ENCODE data around the gene LACC1. TPM values are rescaled to one million over a fixed set of nuclear protein-coding genes. Genes with fewer than 3 reads are reported as not detected.
A peak's percentile ranks its signal among the peaks of the same experiment; 100 is the strongest.

The LACC1 gene
- total RNA-seq, 1 experiment from 2014 or later: 3.4 TPM

DNA sequence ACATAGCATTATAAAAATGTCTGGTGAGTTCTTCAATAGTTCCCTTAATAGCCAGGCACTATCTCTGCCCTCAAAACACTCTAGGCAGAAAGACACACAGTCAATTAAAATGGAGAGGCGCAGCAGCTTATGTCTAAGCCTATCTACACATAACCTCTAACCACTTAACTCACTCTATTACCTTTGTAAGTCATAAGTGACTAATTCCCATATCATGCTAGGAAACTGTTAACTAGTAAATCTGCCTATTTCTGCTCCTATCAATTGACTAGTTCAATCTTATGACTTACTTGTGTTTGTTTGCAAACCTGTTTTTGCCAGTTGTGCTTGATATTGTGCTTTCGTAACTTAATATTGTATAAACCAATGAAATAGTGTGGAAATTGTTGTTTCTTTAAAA, 3.3 kb upstream of the LACC1 start:
- H3K36me3 ChIP-seq: peaks cover 4% of the 10 kb centered on the region
- H3K27ac ChIP-seq: no peak overlapping the region
- no peaks in the 10 kb centered on the region for H3K9me3 ChIP-seq (replicated peaks)
- no peaks in the 10 kb centered on the region for H3K27me3 ChIP-seq (replicated peaks)
- H3K4me1 ChIP-seq (replicated peaks): peaks cover 10% of the 10 kb centered on the region
- no peak for DNase-seq (ENCODE audit: low read depth in 1 of 2, low spot score in 2 of 2)
- H3K4me3 ChIP-seq: no peak overlapping the region

DNA sequence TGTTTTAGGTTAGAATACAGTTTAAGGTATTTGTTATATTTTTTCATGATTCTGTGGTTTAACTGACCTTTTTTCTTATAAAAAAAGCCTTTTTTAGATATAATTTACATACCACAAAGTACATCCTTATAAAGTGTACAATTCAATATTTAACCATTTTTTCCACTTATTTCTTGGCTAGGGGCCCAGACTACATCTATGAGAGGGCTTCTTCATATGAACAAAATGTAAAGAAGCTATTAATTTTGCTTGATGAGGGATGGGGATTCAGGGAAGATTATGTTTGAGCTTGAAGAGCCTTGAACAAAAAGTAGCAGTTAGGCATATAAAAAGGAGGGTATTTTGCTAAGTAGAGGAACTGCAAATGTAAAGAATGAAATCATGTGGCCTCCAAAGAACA, 2.4 kb upstream of the LACC1 start:
- H3K4me3 ChIP-seq: no peak overlapping the region
- H3K27me3 ChIP-seq (replicated peaks): no peaks in the 10 kb centered on the region
- H3K9me3 ChIP-seq (replicated peaks): no peaks in the 10 kb centered on the region
- H3K36me3 ChIP-seq: peaks cover 4% of the 10 kb centered on the region
- no peak for DNase-seq (ENCODE audit: low read depth in 1 of 2, low spot score in 2 of 2)
- H3K4me1 ChIP-seq (replicated peaks): peaks cover 10% of the 10 kb centered on the region
- no peak overlapping the region for H3K27ac ChIP-seq

DNA sequence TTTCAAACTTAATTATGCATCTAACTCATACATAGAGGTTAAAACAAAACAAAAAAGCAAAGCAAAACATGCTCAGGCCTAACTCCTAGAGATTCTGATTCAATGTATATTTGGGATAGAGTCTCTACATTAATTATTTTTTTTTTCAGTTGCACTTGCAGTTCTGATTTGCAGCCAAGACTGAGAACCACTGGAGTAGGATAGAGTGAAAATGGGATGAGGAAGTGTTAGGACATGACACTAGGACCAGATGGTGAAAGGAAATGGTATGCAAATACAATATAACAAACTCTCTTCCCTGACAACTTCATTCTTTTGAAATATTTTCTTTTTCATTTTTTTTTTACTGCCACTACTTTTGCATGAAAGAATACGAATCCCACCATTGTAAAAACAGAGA, 1.9 kb upstream of the LACC1 start:
- Histone ChIP-seq H3K4me3 (no peak overlapping the region), H3K4me1 (replicated peaks) (peaks cover 10% of the 10 kb centered on the region), H3K27ac (no peak overlapping the region), H3K9me3 (replicated peaks) (no peaks in the 10 kb centered on the region), H3K27me3 (replicated peaks) (no peaks in the 10 kb centered on the region), H3K36me3 (peaks cover 4% of the 10 kb centered on the region)
- no peak for DNase-seq (ENCODE audit: low read depth in 1 of 2, low spot score in 2 of 2)

DNA sequence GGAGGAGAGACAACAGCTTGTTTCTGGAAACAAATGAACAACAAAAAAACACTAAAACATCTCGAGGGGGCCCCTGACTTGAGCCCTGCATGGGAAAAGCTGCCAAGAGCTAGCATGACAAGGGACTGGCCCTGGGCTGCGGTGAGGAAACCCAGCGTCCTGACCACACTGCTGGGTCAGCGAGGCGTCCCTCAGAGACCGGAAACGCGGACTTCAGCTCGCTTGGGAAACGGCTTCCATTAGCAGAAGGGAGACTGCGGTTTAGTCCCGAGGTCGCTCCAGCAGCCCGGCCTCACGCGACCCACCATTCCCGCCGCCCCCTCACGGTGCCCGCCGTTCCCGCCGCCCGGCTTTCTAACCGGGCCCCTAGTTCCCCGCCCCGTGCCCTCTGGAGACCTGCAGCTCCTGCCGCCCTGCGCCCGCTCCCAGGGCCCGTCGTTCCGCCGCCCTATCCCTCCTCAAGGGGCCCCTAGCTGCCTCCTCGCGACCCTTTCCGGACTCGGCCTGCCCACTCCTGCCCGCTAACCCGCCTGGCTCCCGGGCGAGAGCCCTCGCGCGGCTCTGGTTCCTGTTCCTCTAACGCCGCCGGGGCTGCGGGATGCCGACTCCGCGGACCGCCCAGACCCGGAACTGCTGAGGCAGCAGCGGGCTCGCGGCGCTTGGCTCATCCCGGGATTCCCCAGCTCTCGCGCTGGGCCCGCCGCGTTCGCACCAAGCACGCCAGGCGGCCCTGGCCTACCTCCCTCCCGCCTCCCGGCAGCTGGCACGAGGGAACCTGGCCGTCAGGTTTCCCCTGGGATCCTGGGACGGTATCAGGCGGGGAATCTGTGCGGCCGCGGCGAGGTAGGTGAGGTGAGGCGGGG, 581 bp upstream of the LACC1 start, which contains the start of gene CCDC122:
Gene CCDC122 (minus strand): TSS at position 849 of the 863 bp plus-strand sequence. CDS start 10,364 bp downstream, outside the sequence.
- Histone ChIP-seq H3K27me3 (replicated peaks) (no peaks in the 10 kb centered on the region), H3K9me3 (replicated peaks) (no peaks in the 10 kb centered on the region), H3K27ac (peak within 1 kb of the TSS; percentile 96), H3K4me3 (peak within 1 kb of the TSS; percentile 78), H3K36me3 (peaks cover 4% of the 10 kb centered on the region), H3K4me1 (replicated peaks) (peaks cover 10% of the 10 kb centered on the region)
- peak; percentile 79 to 85 for DNase-seq (ENCODE audit: low read depth in 1 of 2, low spot score in 2 of 2)

DNA sequence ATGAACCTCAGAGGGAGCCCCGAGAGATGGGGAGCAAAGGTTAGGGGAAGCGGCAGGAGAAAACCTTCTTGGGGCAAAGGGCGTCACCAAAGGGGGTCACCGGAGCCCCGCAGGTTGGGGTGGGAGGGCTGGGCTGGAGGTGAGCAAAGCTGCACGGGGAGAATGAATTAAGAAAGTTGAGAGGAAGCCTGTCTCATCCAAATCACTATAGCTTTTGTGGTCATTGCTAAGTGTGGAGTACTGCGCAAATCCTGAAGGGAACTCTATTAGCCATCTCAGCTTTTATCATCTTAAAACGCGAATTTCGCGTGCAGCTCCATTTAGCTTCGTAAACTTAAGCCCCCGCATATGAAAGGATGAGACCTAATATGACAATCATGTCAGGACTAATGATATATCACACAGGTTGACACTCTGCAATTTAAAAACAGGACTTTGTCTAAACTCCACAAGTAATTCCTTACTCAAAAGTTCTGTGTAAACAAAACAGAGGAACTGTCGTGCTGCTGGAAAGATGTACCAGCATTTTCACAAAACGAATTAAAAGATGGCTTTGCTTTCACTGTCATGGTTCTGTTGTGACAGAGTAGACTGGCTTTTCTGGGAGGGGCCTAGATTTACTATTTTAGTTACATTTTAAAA, 631 bp downstream of the LACC1 start:
- no peak for DNase-seq (ENCODE audit: low read depth in 1 of 2, low spot score in 2 of 2)
- no peaks in the 10 kb centered on the region for H3K9me3 ChIP-seq (replicated peaks)
- peaks cover 4% of the 10 kb centered on the region for H3K36me3 ChIP-seq
- peaks cover 10% of the 10 kb centered on the region for H3K4me1 ChIP-seq (replicated peaks)
- peak overlapping the region; percentile 78 for H3K4me3 ChIP-seq
- H3K27me3 ChIP-seq (replicated peaks): no peaks in the 10 kb centered on the region
- no peak overlapping the region for H3K27ac ChIP-seq

DNA sequence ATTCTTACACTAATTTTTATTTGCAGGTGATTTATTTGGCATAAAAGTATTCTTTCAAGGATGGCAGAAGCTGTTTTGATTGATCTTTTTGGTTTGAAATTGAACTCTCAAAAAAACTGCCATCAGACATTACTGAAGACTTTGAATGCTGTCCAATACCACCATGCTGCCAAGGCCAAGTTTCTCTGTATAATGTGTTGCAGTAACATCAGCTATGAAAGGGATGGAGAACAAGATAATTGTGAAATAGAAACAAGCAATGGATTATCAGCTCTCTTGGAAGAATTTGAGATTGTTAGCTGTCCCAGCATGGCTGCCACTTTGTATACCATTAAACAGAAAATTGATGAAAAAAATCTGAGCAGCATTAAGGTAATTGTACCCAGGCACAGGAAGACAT, 1.2 kb downstream of the LACC1 start:
- peaks cover 4% of the 10 kb centered on the region for H3K36me3 ChIP-seq
- no peak overlapping the region for H3K4me3 ChIP-seq
- no peak overlapping the region for H3K27ac ChIP-seq
- no peak for DNase-seq (ENCODE audit: low read depth in 1 of 2, low spot score in 2 of 2)
- peaks cover 10% of the 10 kb centered on the region for H3K4me1 ChIP-seq (replicated peaks)
- no peaks in the 10 kb centered on the region for H3K27me3 ChIP-seq (replicated peaks)
- H3K9me3 ChIP-seq (replicated peaks): no peaks in the 10 kb centered on the region

DNA sequence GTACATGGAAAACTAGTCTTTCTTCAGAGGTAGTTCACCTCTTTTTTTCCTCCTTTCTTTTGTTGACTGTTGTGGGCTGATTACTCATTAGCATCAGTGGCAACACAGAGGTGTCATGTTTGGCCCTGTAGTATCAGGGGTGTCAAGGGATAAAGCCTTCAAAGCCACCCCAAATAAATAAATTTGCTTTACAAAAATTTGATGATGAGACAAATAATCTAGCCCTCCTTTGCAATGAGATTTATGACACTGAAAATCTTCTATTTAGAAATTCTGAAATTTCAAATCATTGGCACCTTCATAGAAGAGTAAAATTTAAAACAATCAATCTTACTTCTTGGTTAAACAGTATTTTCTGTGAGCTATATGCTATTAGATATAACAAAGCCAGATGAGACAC, 1.9 kb downstream of the LACC1 start:
- H3K27me3 ChIP-seq (replicated peaks): no peaks in the 10 kb centered on the region
- peaks cover 4% of the 10 kb centered on the region for H3K36me3 ChIP-seq
- DNase-seq (ENCODE audit: low read depth in 1 of 2, low spot score in 2 of 2): no peak
- no peaks in the 10 kb centered on the region for H3K9me3 ChIP-seq (replicated peaks)
- H3K4me3 ChIP-seq: no peak overlapping the region
- H3K27ac ChIP-seq: no peak overlapping the region
- H3K4me1 ChIP-seq (replicated peaks): peaks cover 10% of the 10 kb centered on the region

DNA sequence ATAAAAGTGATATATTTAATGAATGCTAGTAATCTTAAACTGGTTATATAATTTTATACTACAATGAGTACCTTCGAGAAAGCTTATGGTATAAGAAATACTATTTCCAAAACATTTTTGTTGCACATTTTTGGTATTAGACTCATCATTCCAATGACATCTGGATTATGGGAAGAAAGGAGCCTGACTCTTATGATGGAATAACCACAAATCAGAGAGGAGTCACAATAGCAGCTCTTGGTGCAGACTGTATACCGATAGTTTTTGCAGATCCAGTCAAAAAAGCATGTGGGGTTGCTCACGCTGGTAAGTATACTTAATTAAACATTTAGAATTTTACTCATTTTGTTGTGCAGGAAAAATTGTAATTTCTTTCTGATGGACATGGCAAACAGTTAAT, 3.9 kb downstream of the LACC1 start:
- peaks cover 4% of the 10 kb centered on the region for H3K36me3 ChIP-seq
- peaks cover 4% of the 10 kb centered on the region for H3K4me1 ChIP-seq (replicated peaks)
- no peaks in the 10 kb centered on the region for H3K9me3 ChIP-seq (replicated peaks)
- no peaks in the 10 kb centered on the region for H3K27me3 ChIP-seq (replicated peaks)
- DNase-seq (ENCODE audit: low read depth in 1 of 2, low spot score in 2 of 2): no peak
- no peak overlapping the region for H3K27ac ChIP-seq
- no peak overlapping the region for H3K4me3 ChIP-seq

DNA sequence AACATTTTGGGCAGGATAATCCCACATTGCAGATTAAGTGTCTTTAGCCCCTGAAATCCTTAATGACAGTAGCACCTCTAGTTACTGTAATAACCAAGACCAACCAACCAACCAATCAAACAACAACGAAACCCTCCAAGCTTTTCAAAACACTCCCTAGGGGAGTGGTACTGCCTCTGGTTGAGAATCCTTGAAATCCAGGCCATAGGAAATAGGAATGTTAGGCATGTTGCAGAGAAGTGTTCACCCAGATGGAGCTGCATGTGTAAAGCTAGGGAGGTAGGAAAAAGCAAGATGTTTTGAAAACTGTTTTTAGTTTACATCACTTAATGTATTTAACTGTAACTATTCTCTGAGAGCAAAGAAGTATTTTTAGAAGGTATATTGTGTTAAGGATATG, 4.5 kb downstream of the LACC1 start:
- no peak overlapping the region for H3K27ac ChIP-seq
- no peaks in the 10 kb centered on the region for H3K9me3 ChIP-seq (replicated peaks)
- H3K36me3 ChIP-seq: peaks cover 2% of the 10 kb centered on the region
- H3K4me1 ChIP-seq (replicated peaks): peaks cover 4% of the 10 kb centered on the region; the same call in 1 of the 2 replicates
- H3K27me3 ChIP-seq (replicated peaks): no peaks in the 10 kb centered on the region
- no peak overlapping the region for H3K4me3 ChIP-seq
- no peak for DNase-seq (ENCODE audit: low read depth in 1 of 2, low spot score in 2 of 2)

DNA sequence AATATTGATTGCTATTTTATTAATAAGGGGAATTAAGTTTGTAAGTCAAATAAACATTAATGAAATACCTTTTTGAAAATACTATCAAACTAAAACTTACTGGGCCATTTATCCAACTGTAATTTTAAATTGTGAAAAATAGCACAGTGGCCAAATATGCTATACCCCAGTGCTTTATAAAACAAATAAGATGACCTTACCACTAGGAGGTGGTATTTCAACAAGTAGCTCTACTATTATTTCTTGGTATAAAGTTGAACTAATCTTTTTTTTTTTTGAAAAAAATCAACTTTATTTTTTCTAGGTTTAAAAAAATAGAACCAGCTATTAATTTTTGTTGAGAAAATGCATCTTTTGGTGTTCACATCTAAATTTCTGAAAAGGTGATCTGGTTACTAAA, 14.7 kb downstream of the LACC1 start:
- no peak for DNase-seq (ENCODE audit: low read depth in 1 of 2, low spot score in 2 of 2)

DNA sequence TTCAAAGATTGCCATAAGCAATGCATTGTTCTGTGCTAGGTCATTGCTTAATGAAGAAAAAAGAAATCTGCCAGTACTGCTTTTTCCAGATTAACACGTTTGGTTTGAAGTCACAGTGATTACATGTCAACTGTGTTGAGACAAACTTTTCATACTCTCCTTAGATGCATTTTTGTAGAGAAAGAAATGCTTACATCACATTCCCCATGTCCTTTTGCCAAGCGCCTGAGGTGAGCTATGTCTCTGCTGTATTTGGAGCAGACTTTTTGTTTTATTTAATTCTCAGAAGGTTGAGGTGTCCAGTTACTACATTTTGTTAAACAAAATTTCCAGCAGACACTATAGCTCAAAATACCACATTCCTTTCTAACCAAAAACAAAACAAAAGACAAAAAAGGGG, 16.2 kb downstream of the LACC1 start:
- H3K27me3 ChIP-seq (replicated peaks): no peaks in the 10 kb centered on the region
- no peaks in the 10 kb centered on the region for H3K36me3 ChIP-seq
- no peak overlapping the region for H3K27ac ChIP-seq
- H3K9me3 ChIP-seq (replicated peaks): no peaks in the 10 kb centered on the region
- no peak overlapping the region for H3K4me3 ChIP-seq
- DNase-seq (ENCODE audit: low read depth in 1 of 2, low spot score in 2 of 2): peak in 1 of 2 experiments; percentile 16
- peaks cover 11% of the 10 kb centered on the region for H3K4me1 ChIP-seq (replicated peaks)

More for the DNA sequence above, 14.7 kb downstream of the LACC1 start:
- H3K27ac ChIP-seq: no peak overlapping the region
- H3K4me1 ChIP-seq (replicated peaks): peaks cover 11% of the 10 kb centered on the region
- no peak overlapping the region for H3K4me3 ChIP-seq
- no peaks in the 10 kb centered on the region for H3K36me3 ChIP-seq
- H3K27me3 ChIP-seq (replicated peaks): no peaks in the 10 kb centered on the region
- H3K9me3 ChIP-seq (replicated peaks): no peaks in the 10 kb centered on the region

DNA sequence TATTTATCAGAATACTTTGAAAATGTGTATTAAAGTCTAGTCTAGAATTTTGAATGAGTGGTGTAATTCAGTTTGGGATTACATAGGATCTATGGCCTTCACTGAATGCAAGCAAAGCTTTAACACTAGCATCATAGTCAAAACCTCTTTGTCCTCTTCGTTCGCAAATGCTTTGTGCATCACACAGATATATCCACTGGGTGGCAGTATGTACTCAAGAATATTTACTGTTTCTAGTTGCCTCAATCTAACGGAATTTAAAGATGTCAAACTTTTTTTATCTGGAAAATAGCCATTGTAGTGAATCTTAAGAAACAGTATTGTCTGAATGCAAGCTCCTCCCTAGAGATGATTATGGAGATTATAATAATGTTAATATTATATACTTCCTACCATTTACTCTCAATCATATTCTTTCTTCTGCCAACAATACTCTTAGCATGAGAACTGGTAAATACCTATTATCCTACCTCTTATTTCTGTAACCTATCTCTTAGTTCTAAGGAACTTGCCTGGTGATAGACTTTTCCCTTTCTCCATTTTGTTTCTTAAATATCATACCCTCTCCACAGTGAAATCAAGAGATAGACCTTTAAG, 25.8 kb downstream of the LACC1 start:
- Histone ChIP-seq H3K27me3 (replicated peaks) (no peaks in the 10 kb centered on the region), H3K36me3 (no peaks in the 10 kb centered on the region), H3K9me3 (replicated peaks) (no peaks in the 10 kb centered on the region), H3K27ac (no peak overlapping the region), H3K4me1 (replicated peaks) (no peaks in the 10 kb centered on the region; the same call in 1 of the 2 replicates), H3K4me3 (no peak overlapping the region)
- peak in 1 of 2 experiments; percentile 48 for DNase-seq (ENCODE audit: low read depth in 1 of 2, low spot score in 2 of 2)

DNA sequence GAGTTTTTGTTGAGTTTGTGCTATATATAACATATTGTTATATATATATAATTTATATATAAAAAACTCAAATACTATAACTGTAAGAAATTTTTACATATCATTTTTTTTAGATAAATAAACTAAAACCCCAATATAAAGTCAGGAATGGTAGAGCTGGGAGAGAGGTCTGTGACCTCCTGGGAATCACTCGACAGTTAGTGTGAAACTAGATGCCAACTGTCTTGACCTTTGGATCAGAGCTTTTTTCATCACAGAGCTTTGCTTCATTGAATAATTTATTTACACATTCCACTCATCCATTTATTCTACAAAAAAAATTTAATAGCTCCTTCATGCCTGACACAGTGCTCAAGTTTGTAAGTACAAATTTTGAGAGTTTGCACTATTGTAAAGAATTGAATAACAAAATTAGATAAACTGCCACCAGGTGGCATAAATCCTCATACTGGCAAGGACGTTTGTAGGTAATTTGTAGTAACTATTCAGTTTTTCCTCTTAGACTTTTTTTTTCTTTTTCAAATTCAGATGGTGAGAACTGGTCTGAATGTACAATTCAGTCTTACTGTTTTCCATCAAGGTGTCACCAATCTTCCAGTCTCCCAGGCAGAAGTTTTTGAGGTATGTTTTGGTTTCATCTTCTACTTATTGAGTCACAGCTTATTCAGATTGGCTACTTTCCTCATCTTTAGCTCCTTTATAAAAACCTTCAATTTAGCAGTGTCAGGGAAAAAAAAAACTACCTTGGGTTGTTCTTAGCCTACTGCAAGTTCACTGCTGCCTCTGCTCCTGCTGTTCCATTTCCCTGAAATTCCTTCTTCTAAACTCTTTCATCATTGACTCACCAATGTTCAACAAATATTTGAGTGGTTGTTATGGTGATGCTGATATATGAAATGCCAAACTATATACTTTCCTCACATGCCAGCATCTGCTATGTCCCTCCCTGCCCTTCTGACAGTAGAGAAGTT, 28.7 kb downstream of the LACC1 start:
- Histone ChIP-seq H3K27me3 (replicated peaks) (no peaks in the 10 kb centered on the region), H3K4me3 (no peak overlapping the region), H3K9me3 (replicated peaks) (no peaks in the 10 kb centered on the region), H3K27ac (no peak overlapping the region), H3K36me3 (no peaks in the 10 kb centered on the region), H3K4me1 (replicated peaks) (no peaks in the 10 kb centered on the region; the same call in 1 of the 2 replicates)
- peak in 1 of 2 experiments; percentile 34 for DNase-seq (ENCODE audit: low read depth in 1 of 2, low spot score in 2 of 2)
